ENCODE results near the gene MAL.

DNA sequence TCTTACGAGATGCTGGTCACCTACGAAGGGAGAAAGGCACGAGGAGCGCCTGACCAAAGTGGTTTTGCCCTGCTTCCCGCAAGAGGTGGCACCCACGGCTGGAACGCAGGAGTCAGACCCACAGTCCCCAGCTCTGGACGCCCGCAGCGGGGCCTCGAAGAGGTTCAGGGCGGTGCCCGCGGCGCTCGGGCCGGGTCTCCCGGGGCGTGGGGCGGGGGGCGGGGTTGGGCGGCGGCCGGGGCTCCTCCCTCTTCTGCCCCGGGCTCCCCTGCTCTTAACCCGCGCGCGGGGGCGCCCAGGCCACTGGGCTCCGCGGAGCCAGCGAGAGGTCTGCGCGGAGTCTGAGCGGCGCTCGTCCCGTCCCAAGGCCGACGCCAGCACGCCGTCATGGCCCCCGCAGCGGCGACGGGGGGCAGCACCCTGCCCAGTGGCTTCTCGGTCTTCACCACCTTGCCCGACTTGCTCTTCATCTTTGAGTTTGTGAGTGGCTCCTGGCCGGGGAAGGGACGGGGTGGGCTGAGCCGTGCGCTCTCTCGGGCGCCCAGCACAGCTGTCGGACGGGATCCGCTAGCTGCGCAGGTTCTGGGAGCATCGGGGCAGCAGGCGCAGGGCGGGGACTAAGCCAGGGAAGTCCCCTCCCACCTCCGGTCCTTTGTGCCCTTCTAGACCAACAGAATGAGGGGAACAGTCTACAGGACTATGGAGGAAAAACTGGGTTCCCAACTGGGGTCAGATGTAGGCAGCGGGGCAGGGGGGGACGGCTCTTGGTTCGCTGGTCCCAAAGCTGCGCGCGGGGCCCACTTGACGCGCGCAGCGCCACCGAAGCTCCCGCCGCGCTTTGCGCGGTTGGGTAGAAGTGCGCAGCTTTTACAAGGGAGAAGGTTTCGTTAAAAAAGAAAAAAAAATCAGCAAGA, at the start of gene MAL:
- TF ChIP-seq, protein P1, sequence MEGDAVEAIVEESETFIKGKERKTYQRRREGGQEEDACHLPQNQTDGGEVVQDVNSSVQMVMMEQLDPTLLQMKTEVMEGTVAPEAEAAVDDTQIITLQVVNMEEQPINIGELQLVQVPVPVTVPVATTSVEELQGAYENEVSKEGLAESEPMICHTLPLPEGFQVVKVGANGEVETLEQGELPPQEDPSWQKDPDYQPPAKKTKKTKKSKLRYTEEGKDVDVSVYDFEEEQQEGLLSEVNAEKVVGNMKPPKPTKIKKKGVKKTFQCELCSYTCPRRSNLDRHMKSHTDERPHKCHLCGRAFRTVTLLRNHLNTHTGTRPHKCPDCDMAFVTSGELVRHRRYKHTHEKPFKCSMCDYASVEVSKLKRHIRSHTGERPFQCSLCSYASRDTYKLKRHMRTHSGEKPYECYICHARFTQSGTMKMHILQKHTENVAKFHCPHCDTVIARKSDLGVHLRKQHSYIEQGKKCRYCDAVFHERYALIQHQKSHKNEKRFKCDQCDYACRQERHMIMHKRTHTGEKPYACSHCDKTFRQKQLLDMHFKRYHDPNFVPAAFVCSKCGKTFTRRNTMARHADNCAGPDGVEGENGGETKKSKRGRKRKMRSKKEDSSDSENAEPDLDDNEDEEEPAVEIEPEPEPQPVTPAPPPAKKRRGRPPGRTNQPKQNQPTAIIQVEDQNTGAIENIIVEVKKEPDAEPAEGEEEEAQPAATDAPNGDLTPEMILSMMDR (IDR thresholded peaks at IDR 0.05), result no peak
- TF ChIP-seq POLR2A (IDR thresholded peaks at IDR 0.05), result peak in 1 of 4 donors; percentile 16

Data from esophagus squamous epithelium (tissue), 4 donors.